ENCODE measurements around the gene KCNMA1.

Gene KCNMA1

DNA sequence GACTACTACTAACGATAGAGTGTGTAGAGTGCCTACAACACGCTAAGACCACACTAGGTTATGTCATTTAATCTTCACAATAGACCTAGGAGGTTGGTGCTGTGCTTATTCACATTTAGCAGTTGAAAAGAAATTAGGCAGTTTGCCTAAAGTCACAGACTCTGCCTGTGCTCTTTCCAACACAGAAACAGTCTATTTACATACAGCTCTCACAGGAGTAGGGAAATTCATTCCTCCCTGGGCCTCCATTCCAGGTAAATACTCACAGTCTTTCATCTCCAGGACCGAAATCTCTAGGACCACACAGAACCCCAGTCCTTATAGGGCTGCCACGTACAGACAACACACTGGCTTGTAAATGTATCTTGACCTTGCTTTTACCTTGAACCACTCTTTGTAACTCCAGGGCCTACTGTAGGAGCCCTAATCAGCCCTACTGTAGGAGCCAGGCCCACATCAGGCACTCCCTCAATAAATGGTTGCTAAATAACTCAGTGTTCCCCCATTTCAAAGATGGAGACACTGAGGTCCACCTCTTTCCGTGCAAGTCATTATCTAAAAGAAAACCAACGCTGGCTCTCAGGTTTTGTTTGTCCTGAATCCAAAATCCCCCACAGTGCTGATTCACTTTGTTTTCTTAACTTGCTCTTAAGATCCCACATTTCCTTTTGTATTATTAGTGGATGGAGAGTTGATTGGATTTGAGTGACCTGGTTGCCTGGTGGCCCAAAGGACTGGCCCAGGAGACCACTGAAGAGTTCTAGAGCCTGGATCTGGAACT is 146.9 kb downstream of the KCNMA1 start:
- Histone ChIP-seq H3K9me3 (replicated peaks in 1 of 11) (peaks cover 0 to 12% (median 6%) of the 10 kb centered on the region in 11 experiments; a peak in 5 of 22 replicates), H3K4me1 (peaks cover 40 to 99% (median 88%) of the 10 kb centered on the region in 10 experiments), H3K4me2 (peak overlapping the region in 9 of 11 experiments; percentile 70 to 86 (median 79); a peak in 16 of 22 replicates), H3K36me3 (no peaks in the 10 kb centered on the region; a peak in 1 of 22 replicates), H3K27ac (no peak overlapping the region), H4K20me1 (peaks cover 0 to 3% (median 0%) of the 10 kb centered on the region in 11 experiments; a peak in 1 of 22 replicates), H3K4me3 (no peak overlapping the region), H3K9ac (no peak overlapping the region), H3K27me3 (0 out of 22 replicates have a peak, but pooled peaks cover 0 to 5% (median 0%) of the 10 kb centered on the region in 11 experiments)
- TF ChIP-seq Cebpa-rat (IDR thresholded peaks at IDR 0.05) = no peak

DNA sequence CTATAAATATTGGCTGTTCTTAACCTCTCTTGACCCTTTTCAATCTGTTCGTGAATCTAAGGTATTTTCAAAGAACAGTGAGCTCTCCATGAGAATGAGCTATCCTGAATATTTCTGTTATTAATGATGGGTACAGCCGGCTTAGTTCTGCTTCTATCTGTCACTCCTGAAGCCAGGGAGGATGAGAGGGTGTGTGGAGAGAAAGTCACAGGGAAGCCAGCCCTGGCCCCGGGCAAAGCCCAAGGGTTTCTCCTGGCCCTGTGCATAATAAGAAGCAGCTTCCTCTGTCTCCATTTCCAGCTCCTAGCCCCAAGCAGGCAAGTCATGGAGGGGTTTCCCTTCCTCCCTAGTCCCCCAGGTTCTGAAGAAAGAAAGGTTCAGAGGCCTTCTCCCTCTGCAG is 151.1 kb downstream of the KCNMA1 start:
- no peaks in the 10 kb centered on the region; a peak in 1 of 22 replicates for H3K36me3 ChIP-seq
- no peak overlapping the region for H3K9ac ChIP-seq
- peaks cover 0 to 41% (median 0%) of the 10 kb centered on the region in 11 experiments; a peak in 2 of 22 replicates for H4K20me1 ChIP-seq
- H3K9me3 ChIP-seq (replicated peaks in 1 of 11) = peaks cover 0 to 12% (median 6%) of the 10 kb centered on the region in 11 experiments; a peak in 5 of 22 replicates
- H3K27ac ChIP-seq = peak overlapping the region in 3 of 11 experiments; percentile 62 to 63 (median 63); a peak in 2 of 22 replicates
- H3K27me3 ChIP-seq = 0 out of 22 replicates have a peak, but pooled peaks cover 0 to under 1% (median 0%) of the 10 kb centered on the region in 11 experiments
- TF ChIP-seq Cebpa-rat (IDR thresholded peaks at IDR 0.05) = no peak
- H3K4me2 ChIP-seq = peak overlapping the region in 10 of 11 experiments; percentile 63 to 93 (median 83); a peak in 17 of 22 replicates
- no peak overlapping the region for H3K4me3 ChIP-seq
- peaks cover 25 to 98% (median 84%) of the 10 kb centered on the region in 10 experiments for H3K4me1 ChIP-seq

DNA sequence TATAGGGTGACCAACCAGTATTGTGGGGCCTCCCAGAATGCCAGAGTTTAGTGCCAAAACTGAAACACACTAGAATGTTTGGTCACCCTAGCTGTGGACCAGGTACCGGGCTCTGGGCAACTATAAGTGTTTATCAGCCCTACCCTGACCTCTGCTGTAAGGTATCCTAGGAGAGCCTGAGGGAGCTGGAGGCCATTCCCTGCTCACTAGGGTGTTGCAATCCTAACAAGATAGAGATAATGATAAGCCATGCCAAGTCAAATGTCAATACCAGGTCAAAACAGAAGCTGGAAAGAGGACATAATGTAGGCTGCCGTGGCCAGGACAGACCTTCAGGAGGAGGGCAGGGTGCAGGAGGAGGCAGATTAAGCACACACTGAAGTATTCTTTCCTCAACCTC is 151.8 kb downstream of the KCNMA1 start:
- peaks cover 0 to 12% (median 6%) of the 10 kb centered on the region in 11 experiments; a peak in 5 of 22 replicates for H3K9me3 ChIP-seq (replicated peaks in 1 of 11)
- H3K27ac ChIP-seq = peak overlapping the region in 8 of 11 experiments; percentile 12 to 66 (median 51); a peak in 13 of 22 replicates
- H3K4me2 ChIP-seq = peak overlapping the region; percentile 25 to 93 (median 83); a peak in 20 of 22 replicates
- no peaks in the 10 kb centered on the region; a peak in 1 of 22 replicates for H3K36me3 ChIP-seq
- no peaks in the 10 kb centered on the region for H3K27me3 ChIP-seq
- peaks cover 25 to 94% (median 77%) of the 10 kb centered on the region in 10 experiments for H3K4me1 ChIP-seq
- peak overlapping the region in 5 of 11 experiments; percentile 5 to 59 (median 36); a peak in 6 of 22 replicates for H3K9ac ChIP-seq
- H4K20me1 ChIP-seq = peaks cover 0 to 41% (median 0%) of the 10 kb centered on the region in 11 experiments; a peak in 2 of 22 replicates
- peak overlapping the region in 2 of 10 experiments; percentile 9 to 40; a peak in 2 of 20 replicates for H3K4me3 ChIP-seq
- TF ChIP-seq Cebpa-rat (IDR thresholded peaks at IDR 0.05) = no peak

DNA sequence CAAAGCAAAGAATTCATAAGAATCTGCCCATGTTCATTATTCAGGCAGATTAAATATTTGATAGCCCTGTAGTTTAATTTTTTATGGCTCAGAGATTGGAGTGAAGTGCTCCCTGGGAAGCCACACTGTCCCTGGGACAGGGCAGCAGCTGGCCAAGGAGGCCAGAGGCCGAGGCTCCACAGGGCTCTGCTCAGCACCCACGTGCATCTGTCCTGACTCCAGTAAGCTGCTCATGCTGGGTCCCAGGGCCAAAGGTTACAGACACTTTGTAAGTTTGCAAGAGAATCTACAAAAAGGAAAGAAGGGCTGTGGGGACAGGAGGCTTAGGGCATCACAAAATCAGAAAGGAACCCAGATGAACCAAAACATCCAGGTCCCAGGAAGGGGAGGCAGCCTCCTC is 155.5 kb downstream of the KCNMA1 start:
- Histone ChIP-seq H3K27ac (no peak overlapping the region), H3K9me3 (replicated peaks in 1 of 11) (peaks cover 0 to 11% (median 0%) of the 10 kb centered on the region in 11 experiments; a peak in 4 of 22 replicates), H3K4me2 (peak overlapping the region in 8 of 11 experiments; percentile 8 to 93 (median 80); a peak in 12 of 22 replicates), H4K20me1 (peaks cover 0 to 73% (median 0%) of the 10 kb centered on the region in 11 experiments; a peak in 2 of 22 replicates), H3K4me1 (peaks cover 25 to 94% (median 84%) of the 10 kb centered on the region in 10 experiments), H3K9ac (no peak overlapping the region), H3K4me3 (no peak overlapping the region), H3K36me3 (no peaks in the 10 kb centered on the region; a peak in 1 of 22 replicates), H3K27me3 (no peaks in the 10 kb centered on the region)
- TF ChIP-seq Cebpa-rat (IDR thresholded peaks at IDR 0.05) = no peak

DNA sequence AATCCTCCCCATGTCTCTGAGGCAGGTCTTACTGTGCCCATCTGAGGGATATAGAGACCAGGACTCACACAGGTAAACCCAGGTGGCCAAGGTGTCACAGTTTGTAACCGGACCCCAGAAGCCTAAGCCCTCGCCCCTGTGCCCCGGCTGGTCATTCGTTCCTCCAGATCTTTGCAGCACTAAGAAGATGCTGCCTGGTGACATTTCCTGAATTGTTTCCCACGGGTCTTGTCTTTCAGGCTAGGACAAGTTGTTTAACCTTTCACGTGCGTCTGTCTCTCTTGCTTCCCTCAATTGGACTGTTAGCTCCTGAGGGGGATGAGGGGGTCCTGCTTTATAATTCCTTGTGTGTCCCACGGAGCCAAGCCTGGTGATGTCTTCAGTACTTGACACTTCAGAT is 158.0 kb downstream of the KCNMA1 start:
- no peaks in the 10 kb centered on the region for H3K27me3 ChIP-seq
- peaks cover 0 to 66% (median 0%) of the 10 kb centered on the region in 11 experiments; a peak in 2 of 22 replicates for H4K20me1 ChIP-seq
- TF ChIP-seq Cebpa-rat (IDR thresholded peaks at IDR 0.05) = no peak
- H3K27ac ChIP-seq = no peak overlapping the region
- H3K9me3 ChIP-seq (replicated peaks in 1 of 11) = no peaks in the 10 kb centered on the region
- no peak overlapping the region for H3K4me3 ChIP-seq
- no peaks in the 10 kb centered on the region for H3K36me3 ChIP-seq
- H3K4me2 ChIP-seq = peak overlapping the region in 9 of 11 experiments; percentile 16 to 87 (median 70); a peak in 17 of 22 replicates
- peaks cover 12 to 90% (median 60%) of the 10 kb centered on the region in 10 experiments; a peak in 19 of 20 replicates for H3K4me1 ChIP-seq
- no peak overlapping the region for H3K9ac ChIP-seq

DNA sequence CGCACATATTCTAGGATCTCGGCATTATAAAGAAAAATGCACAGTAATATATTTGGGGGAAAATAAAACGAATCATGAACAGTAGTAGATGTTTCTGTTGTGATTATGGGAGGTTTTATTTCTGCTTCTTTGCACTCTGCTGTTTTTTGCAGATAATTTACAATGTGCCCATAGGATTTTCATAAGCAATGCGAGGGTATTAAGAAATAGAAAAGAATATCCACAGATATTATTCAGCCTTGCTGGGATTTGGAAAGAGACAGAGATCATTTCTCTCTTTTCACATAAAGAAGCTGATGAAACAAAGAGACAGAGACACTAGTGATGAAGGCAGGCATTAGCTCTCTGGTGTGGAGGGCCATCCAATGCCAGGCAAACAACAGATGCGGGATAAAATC is 158.6 kb downstream of the KCNMA1 start:
- peak overlapping the region in 8 of 11 experiments; percentile 57 to 87 (median 72); a peak in 14 of 22 replicates for H3K4me2 ChIP-seq
- H3K36me3 ChIP-seq = no peaks in the 10 kb centered on the region
- H3K9ac ChIP-seq = no peak overlapping the region
- no peak overlapping the region for H3K4me3 ChIP-seq
- H3K27me3 ChIP-seq = no peaks in the 10 kb centered on the region
- no peak for TF ChIP-seq Cebpa-rat (IDR thresholded peaks at IDR 0.05)
- H3K9me3 ChIP-seq (replicated peaks in 1 of 11) = no peaks in the 10 kb centered on the region
- H4K20me1 ChIP-seq = peaks cover 0 to 60% (median 0%) of the 10 kb centered on the region in 11 experiments; a peak in 2 of 22 replicates
- H3K27ac ChIP-seq = no peak overlapping the region
- peaks cover 5 to 90% (median 56%) of the 10 kb centered on the region in 10 experiments; a peak in 19 of 20 replicates for H3K4me1 ChIP-seq

DNA sequence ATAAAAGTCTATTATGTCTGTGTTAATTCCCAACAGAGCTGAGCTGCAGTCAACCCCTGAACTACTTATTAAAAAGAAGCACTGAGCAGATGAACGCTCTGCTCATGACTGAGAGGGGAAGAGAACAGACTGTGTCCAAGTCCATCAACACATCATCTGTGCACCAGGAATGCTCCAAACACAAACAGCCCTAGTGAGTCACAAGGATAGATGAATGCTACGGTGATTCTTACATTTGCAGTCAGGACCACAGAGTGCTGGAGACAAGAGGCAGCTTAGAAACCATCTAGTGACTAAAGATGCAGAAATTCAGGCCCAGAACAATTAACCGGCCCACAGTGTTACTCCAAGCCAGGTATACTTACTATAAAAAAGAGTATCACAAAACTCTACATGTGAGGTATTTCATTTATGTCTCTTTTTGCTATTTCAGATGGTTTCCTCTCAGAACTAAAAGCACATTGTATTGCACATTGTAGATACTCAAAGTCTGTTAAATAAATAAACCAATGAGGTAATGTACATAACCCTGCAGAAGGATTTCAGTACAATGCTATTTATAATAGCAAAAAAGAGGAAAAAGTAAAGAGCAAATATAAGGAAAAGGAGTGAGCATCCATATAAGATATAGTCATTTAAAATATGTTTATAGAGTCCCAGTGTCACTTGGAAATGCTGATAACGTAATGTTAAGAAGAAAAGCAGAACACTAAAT is 159.2 kb downstream of the KCNMA1 start:
- no peaks in the 10 kb centered on the region for H3K9me3 ChIP-seq (replicated peaks in 1 of 11)
- H3K27ac ChIP-seq = no peak overlapping the region
- peak overlapping the region in 8 of 11 experiments; percentile 10 to 87 (median 50); a peak in 15 of 22 replicates for H3K4me2 ChIP-seq
- no peak overlapping the region for H3K4me3 ChIP-seq
- H3K9ac ChIP-seq = no peak overlapping the region
- no peaks in the 10 kb centered on the region for H3K36me3 ChIP-seq
- TF ChIP-seq Cebpa-rat (IDR thresholded peaks at IDR 0.05) = no peak
- peaks cover 0 to 58% (median 0%) of the 10 kb centered on the region in 11 experiments; a peak in 2 of 22 replicates for H4K20me1 ChIP-seq
- no peaks in the 10 kb centered on the region for H3K27me3 ChIP-seq
- peaks cover 0 to 90% (median 56%) of the 10 kb centered on the region in 10 experiments; a peak in 16 of 20 replicates for H3K4me1 ChIP-seq

DNA sequence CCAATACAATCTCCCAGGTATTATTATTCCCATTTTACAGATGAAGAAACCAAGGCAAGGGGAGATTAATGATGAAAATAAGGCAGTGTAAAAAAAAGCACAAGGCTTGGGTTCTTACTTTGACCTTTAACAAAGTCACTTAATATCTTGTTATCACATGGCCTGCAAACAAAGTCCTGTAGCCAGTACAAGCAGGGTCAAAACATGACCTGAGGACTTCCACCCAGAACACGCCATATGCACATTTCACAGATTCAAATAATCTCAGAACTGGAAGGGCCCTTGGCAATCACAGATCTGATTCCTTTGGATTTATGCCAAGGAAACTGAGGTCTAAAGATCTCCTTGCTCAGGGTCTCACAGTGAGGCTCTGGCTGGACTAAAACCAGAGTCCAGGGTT is 162.1 kb downstream of the KCNMA1 start:
- Histone ChIP-seq H3K9me3 (replicated peaks in 1 of 11) (no peaks in the 10 kb centered on the region), H4K20me1 (peaks cover 0 to 54% (median 0%) of the 10 kb centered on the region in 11 experiments; a peak in 2 of 22 replicates), H3K36me3 (no peaks in the 10 kb centered on the region), H3K4me1 (peaks cover 0 to 93% (median 68%) of the 10 kb centered on the region in 10 experiments; a peak in 16 of 20 replicates), H3K4me3 (no peak overlapping the region), H3K27ac (no peak overlapping the region), H3K27me3 (no peaks in the 10 kb centered on the region), H3K4me2 (peak overlapping the region in 2 of 11 experiments; percentile 76 to 87; a peak in 2 of 22 replicates), H3K9ac (no peak overlapping the region)
- TF ChIP-seq Cebpa-rat (IDR thresholded peaks at IDR 0.05) = no peak

Data from BLaER1 treated with 17β-estradiol and CSF1 and Interleukin-3, amounts not matched to agents 10 nM and 100 nM (cell line).